ENCODE data around the gene RRN3. TPM values are rescaled to one million over a fixed set of nuclear protein-coding genes. Genes with fewer than 3 reads are reported as not detected.
"Not testable (repeated sequence)": the region's sequence is repeated elsewhere in the genome, so short reads cannot be mapped to it uniquely, and the experiment has no call there.

RRN3 gene
- total RNA-seq, 1 donor from 2014 or later, result 67.5 TPM

DNA sequence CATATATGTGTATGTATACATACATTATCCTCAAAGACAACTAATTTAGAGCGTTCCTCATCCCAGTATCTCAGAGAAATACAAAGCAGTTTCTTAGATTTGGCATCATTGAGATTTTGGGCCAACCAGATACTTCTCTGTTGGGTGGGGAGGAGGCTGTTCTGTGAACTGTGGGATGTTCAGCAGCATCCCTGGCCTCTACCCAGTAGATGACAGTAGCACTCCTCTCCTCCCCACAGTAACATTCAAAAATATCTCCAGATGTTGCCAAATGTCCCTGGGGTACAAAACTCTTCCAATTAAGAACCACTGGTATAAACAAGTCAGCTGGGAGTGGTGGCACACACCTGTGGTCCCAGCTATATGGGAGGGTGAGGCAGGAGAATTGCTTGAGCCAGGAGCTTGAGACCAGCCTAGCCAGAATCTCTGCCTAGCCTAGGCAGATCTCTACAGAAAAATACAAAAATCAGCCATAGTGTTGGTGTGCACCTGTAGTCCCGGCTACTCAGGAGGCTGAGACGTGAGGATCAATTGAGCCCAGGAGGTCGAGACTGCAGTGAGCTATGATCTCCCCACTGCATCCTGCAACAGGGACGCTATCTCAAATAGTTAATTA, 6.4 kb upstream of the RRN3 start:
- peak; percentile 1 for DNase-seq (ENCODE audit: low read depth)

DNA sequence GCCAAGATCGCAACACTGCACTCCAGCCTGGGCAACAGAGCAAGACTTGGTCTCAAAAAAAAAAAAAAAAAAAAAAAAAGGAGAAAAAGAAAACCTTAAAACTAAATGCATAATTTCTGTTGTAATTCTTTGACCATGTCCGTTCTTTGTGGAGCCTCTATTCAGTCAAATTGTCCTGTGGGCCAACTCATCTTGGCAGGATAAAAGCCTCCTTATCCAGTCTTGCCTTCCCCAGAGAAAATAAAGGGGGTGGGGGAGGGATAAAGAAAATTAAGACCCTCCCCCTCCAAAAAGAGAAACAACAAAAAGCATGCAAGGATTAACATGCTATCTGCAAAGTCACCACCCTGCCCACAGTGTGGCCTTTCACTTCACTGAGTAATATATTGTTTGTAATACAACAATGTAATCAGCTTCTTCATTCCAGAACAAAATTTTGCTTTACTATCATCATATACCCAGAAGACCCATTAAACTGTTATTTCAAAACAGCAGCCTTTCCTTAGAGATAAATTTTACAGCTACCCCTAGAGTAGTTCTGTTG, 5.4 kb upstream of the RRN3 start:
- not testable (repeated sequence) for DNase-seq (ENCODE audit: low read depth)

DNA sequence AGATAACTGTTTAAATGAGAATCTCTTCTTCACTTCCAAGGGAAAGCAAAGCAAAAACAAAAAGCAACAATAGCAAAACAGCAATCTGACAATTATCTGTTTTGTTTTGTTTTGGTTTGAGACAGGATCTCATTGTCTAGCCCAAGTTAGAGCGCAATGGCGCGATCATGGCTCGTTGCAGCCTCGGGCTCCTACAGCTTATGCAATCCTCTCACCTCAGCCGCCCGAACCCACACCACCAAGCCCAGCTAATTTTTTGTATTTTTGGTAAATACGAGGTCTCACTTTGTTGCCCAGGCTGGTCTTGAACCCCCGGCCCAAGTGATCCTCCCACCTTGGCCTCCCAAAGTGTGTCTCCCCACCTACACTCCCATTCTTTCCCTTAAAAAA, 2.5 kb upstream of the RRN3 start:
- not testable (repeated sequence) for DNase-seq (ENCODE audit: low read depth)

DNA sequence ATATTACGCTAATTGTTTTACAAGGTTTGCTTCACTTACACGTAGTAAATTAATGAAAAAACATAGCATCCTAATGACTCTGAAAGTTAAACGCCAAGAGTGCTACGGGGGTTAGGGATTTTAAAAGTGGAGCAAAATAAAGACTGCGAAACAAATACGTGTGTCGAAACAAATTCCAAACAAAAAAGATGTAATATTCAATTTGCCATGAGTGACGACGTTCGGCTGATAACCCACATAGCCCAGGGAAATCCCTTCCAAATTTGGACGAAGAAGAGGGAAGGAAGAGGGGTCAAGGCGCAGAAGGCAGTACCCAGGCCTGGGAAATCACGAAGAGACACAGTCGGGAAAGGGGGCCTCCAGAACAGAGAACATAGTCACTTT, 509 bp downstream of the RRN3 start:
- not testable (repeated sequence) for DNase-seq (ENCODE audit: low read depth)

DNA sequence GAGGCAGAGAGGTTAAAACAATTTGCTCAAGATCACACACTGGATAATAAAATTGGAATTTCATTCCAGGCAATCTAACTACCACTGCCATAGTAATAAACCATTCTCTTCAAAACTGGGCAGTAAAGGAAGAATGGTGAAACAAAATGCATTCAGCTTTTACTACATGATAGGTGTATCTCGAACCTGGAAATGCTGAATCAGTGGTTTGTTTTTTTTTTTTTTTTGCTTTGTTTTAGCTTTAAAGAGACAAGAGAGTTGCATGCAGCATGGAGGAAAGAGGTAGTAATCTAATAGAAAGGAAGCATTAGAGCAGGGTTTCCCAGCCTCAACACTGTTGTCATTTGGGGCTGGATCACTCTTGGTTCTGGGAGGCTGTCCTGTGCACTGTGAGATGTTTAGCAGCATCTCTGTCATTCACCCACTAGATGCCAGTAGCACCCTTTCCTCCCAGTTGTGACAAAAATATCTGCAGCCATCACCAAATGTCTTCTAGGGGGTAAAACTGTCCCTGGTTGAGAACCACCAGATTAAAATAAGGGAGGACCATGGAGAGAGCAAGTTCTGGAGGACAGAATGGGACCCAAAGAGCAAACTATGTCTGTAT, 3.3 kb downstream of the RRN3 start:
- not testable (repeated sequence) for DNase-seq (ENCODE audit: low read depth)

DNA sequence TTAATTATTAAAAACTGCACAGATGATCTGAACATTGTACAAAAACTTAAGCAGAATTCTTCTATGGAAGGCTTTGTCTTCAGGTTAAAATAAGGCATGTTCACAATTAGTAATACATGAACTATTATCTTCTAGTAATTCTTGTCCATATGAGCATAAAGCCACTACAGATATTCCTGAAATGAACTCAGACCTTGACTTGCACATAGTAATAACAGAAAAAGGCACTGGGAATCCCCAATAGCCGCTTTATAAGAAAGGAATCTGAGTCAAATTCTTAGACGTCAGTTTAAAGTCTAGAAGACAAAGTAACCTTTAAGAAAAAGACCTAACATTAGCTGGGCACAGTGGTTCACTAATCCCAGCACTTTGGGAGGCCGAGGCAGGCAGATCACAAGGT, 11.3 kb downstream of the RRN3 start:
- DNase-seq (ENCODE audit: low read depth), result not testable (repeated sequence)

DNA sequence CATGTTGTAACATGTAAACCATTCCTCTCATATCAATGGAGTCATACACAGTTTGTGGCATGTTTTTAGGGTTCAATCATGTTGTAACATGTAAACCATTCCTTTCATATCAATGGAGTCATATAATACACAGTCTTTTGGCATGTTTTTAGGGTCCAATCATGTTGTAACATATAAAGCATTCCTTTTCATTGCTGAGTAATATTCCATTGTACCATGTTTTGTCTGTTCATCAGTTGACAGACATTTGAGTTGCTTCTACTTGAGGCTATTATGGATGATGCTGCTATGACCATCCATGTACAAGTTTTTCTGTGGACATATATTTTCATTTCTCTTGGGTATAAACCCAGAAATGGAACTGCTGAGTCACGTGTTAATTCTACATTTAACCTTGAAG, 13.2 kb downstream of the RRN3 start:
- not testable (repeated sequence) for DNase-seq (ENCODE audit: low read depth)

DNA sequence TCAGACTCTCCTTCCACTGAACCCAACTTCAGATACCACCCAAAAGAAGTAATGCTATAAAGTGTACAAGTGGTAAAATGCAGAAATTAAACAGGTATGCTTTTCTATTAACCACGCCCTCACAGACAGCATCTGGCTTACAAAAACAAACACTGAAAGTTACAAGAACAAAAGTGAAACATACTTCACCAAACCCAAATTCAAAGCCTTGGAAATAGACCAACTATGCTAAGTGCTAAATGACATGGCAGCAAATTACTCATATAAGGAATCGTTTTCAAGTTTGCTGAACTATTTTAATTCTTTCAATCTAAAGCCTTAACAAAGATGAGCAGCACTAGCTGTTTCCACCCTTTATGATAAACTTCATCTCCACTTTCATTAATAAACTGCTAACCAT, 17.9 kb downstream of the RRN3 start:
- not testable (repeated sequence) for DNase-seq (ENCODE audit: low read depth)

DNA sequence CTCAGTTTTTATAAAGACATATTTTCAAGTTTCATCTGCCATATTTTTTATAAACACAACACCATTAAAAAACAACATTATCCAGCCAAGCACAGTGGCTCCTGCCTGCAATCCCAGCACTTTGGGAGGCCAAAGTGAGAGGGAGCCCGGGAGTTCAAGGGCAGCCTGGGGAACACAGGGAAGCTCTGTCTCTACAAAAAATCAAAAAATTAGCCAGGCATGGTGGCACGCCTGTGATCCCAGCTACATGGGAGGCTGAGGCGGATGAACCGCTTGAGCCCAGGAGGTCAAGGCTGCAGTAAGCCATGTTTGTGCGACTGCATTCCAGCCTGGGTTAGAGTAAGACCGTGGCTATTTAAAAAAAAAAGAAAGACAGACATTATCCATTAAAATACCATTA, 21.0 kb downstream of the RRN3 start:
- DNase-seq (ENCODE audit: low read depth), result no peak

DNA sequence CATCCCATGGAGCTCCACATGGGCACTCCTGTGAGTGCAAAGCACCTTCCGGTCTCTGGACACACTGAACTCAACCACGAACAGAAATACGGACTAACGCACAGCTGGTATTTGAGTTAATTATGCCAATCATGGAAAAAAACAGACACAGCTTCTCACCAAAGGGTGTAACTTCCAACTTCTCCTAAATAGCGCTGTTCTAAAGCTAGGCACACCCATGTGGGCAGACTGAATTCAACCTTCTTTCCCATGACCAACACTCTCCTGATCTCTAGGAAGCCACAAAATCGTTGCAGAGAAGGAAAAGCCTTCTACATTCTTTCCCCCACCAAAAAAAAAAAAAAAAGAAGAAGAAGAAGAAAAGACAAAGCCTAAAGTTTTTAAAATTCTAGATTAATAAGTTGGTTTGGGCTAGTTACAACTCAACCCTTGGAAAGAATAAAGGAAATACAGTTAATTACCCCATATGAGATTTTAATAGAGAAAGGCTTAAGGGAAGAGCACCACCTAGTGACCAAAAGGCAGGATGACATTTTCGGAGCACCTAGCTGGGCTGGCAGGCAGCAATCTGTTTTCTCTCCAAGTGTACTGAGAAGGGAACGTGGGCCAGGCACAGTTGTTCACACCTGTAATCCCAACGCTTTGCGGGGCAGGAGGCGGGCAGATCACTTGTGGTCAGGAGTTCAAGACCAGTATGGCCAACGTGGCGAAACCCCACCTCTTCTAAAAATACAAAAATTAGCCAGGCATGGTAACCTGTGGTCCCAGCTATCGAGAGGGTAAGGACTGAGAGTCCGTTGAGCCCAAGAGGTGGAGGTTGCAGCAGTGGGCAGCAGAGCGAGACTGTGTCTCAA, 21.9 kb downstream of the RRN3 start:
- not testable (repeated sequence) for DNase-seq (ENCODE audit: low read depth)

DNA sequence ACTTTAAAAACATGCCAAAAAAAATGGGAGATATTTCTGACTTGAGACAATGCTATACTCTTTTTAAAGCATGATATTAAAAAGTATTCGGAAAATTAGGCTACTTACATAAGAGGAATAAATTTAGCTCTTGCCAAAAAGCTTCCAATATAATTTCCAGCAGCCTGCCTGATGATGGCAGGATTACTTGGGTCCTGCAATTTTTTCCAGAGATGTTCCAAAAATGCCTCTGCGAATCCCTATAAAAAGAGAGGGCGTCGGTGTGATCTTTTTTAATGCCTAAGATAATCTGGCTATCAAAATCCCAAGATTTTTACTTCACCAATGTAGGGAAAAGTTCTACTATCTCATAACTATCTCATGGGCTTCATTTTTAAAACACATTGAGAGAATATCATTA, 23.1 kb downstream of the RRN3 start:
- not testable (repeated sequence) for DNase-seq (ENCODE audit: low read depth)

DNA sequence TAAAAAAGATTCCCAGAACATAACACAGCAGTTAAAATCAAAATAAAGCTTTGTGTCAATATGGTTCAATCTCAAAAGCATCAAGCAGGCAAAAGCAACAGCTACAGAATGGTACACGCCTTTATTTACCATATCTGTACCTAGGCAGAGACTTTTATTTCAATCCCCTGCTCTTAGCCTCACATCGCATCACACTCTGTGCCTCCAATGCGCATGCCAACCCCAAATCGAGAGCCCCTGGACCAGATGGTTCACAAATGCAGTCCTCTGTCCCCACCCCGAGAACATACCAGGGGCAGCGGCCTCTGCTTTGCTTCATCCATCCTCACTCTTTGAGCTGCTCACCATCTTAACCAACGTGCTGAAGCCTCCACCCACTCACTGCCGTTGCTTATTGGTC, 27.4 kb downstream of the RRN3 start:
- DNase-seq (ENCODE audit: low read depth), result not testable (repeated sequence)

DNA sequence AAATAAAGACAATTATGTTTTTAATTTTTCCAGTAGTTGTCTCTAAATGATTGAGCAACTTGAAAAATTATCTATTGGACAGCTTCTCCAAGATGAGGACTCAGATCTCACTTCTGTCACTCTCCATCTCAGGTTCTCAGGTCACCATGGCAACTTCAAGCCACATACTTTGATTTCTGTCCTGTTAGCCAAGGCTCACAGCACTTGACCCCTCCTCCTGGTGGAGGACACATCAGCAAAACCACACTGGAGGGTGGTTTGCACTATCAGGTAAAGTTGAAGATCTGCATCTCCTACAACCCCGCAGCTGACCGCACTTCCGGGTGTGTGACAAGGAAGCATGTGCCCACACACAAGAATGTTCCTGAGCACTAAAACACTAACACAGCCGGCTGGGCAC, 28.1 kb downstream of the RRN3 start:
- not testable (repeated sequence) for DNase-seq (ENCODE audit: low read depth)

DNA sequence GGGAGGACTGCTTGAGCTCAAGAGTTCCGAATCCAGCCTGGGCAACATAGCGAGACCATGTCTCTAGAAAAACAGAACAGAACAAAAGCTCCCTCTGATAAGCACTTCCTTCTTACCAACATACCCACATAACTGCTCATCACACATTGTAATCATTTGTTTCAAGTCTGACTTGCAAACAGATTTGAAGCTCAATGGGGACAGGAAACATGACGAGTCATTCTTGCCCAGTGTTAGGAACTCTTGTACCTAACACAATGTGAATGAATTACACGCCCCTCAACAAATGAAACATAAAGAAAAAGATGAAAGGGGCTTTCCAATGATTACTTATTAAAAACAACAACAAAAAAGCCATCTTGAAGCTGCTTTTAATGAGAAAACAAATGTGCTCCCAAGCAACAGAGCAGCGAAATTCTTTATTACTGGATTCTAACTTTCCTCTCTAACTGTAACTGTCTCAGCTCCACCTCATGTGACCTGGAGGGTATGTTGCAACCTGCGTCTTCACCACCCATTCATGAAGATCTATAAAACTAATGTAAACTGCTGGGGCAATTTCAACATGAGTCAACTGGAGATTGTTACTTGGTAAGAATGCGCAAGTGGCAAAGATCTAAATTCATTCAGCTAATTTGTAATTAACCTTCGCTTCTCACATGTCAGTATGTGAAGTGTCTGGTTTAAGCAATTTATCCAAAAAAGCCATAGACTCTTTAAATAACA, 31.8 kb downstream of the RRN3 start:
- DNase-seq (ENCODE audit: low read depth), result not testable (repeated sequence)

DNA sequence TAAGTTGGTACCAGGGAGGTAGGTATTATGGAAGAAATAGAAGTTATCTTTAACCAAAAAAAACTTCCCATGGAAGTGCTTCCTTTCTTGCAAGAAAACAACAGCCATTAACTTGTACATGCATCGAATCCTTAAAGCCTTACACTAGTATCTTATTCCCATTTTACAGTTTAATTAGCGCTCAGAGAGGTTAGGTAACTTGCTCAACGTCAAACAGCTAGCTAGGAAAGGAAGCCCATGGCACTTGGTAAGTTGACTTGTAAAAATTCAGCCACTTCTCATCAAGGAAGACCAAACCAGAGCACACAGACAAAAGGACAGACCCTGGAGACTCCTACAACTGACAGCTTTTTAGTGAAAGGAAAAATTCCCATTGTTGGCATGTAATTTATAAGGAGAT, 34.7 kb downstream of the RRN3 start:
- DNase-seq (ENCODE audit: low read depth), result no peak

DNA sequence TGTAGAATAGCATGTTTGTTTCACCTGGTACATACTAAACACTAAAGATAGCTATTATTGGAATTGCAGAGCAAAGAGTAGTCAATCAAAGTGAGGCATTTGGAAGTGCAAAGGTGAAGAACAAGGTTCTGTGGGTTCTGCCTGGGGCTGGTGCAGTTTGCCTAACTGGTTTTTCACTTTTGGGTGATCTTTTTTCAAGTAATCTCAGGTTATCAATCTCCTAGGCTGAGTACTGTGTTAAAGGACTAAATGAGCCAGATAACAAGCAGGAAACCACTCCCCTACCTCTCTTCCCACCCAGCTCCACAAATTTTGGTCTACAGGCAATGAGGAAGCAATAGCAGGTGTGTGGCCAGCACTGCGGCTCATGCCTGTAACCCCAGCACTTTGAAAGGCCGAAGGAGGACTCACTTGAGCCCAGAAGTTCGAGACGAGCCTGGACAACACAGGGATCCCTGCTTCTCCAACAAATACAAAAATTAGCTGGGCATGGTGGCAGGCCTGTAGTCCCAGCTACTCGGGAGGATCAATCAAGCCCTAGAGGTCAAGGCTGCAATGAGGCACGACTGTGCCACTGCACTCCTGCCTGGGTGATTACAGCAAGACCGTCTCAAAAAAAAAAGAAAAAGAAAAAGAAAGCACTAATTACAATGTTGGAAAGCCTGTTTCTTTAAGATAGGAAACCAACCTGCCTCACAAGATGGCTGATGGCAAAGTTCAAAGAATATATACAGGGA, 36.2 kb downstream of the RRN3 start:
- DNase-seq (ENCODE audit: low read depth), result no peak

DNA sequence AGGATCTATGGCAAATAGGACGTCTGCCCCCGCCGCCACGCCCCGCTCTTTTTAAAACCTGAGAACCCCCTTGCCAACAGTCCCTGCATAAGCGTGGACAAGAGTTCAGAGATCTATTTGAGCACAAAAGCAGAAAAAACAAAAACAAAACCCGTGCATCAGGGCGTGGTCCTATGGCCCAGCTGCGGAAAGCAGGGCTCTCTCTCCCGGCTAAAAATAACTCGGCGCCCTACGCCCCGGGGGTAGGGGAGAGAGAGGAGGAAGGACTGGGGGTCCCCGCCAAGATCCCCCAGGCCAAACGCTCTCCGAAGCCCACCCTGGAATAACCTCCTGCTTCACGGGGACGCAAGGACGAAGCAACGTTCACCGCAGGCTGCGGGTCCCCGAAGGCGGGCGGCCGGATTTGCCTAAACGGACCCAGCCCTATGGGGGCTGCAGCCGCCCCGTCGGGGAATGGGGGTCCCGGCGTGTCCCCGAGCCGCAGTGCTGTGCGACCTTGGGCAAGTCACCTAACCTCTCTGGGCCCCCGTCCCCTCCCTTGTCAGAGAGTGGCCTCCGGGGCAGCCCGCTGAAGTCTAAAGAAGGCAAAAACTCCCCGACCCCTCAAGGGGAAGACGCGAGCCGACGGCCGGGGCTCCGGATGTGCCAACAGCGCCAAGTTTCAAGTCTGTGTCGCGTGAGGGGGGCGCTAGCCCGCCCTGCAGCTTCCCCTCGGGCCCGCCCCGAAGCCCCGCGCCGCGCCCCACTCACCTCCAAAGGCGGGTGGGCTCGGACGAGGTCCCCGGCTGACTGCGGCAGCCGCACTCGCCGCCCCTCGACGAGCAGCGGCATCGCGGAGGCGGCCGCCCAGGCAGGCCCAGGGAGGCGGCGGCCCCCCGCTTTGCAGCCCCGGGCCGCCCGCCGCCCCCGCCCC, 38.7 kb downstream of the RRN3 start:
- peak; percentile 50 for DNase-seq (ENCODE audit: low read depth)

DNA sequence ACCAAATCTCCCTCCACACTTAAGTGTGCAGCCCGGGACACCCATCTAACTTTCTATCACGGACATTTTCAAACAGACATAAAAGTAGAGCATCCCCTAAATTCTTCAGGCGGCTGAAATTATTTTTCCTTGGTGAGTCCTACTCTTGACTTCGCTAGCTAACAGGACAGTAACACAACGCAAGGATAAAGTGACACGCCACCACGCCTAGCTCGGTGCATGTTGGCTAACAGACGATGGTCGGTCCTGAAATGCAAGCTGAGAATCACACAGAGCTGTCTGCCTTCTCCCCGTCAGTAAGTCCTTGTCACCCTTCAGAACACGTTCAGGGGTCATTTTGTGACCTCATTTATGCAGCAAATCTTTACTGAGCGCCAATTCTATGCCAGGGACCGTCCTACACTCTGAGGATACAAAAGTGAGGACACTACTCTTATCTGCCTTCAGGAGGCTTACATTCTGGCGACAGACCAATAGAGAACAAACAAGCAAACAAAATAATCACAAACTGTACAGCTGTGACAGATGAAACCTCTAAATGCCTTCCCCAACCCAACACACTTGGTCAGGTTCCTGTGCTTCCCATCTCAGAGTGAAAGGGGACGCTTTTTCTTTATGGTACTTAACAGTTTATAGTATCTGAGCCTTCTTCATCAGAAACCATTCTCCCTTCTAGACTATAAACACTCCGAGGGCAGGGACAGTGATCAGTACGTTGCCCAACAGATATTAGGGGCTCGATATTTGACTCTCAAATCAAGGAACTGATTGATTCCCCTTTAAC, 39.5 kb downstream of the RRN3 start:
- peak; percentile 13 for DNase-seq (ENCODE audit: low read depth)

DNA sequence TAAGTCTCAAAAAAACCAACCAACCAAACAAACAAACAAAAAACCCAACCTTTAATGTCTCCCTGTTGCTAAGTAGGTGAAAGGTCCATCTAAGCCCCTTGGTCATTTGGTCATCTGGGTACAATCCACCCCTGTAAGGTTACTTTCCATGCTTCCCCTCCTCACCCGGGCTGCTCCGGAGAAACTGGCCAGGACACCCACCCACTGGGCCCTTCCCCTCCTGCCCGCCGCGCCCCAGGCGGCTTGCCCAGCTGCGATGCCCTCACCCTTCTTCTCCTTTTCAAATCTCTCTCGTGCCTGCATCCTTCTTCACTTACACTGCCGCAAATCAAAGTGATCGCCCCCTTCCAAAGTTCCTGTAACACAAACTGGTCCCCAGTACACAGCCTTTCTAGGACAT, 40.2 kb downstream of the RRN3 start:
- DNase-seq (ENCODE audit: low read depth), result no peak
